ENCODE measurements around the gene HOXC11.

DNA sequence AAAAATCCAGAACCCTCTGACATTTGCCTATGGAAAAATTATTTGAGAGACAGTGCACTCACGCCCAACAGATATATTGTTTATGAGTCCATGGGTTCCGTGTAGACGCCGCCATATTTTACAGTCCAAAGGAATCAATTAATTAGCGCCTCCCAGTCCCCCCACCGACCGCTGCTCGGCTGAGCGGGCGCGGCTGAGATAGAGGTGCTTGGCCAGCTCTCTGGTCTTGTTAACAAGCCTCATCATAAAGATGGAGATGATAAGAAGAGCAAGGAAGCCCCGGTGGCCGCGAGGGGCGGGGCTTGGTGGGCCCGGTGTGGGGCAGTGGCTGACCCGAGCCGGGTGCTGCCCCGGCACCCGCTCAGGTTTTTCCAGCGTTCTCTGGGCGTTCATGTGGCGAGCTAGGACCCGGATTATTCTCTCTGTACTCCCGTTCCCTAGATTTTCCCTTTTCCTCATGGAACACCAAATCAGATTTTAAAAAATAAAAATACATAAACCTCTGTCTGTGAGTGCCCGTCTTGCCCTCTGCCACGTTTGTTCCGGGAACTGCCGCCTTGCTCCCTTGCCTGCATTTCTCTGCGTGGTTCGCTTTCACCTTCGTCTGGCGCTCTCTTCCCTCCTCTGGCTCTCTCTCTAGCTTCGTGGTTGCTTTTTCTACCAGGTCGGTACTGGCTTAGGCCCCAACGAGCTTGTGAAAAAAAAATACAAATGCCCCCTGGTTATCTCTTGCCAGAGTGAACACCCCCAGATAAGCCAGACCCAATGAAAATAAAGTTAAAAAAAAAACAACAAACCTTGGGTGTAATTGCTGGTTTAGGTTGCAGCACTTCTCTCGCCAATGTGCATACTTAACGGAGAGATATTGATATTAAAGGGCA, 9.3 kb upstream of the HOXC11 start:
- TF ChIP-seq POLR2A (IDR thresholded peaks at IDR 0.05; ENCODE audit: low read length) (no peak), GATA1 (IDR thresholded peaks at IDR 0.05; ENCODE audit: low read depth, low read length) (no peak)

Data from erythroblast (primary cell).